Lower lobe of right lung (tissue), 2 donors: ENCODE results near the gene ZBTB7B. TPM values are rescaled to one million over a fixed set of nuclear protein-coding genes. Genes with fewer than 3 reads are reported as not detected.

ENCODE experiments used
- ATAC-seq, 2 donors: fragments of 200-7000 bp; cut with Tn5 transposase; one replicate each; pipeline ENCODE4 v1.9.1; 2020 to 2022; ENCODE audit warnings: mild to moderate bottlenecking in 2 of 2, moderate library complexity in 2 of 2
- DNase-seq: peaks from one replicate; pipeline ENCODE4 v3.0.0-alpha.2; 2020
- H3K27ac ChIP-seq: fragments of 200-600 bp; one replicate; pipeline ENCODE4 v1.8.0; 2022
- H3K27me3 ChIP-seq: fragments of 200-600 bp; one replicate; pipeline ENCODE4 v1.8.0; 2022; ENCODE audit warnings: low read depth
- H3K36me3 ChIP-seq: fragments of 200-600 bp; one replicate; pipeline ENCODE4 v1.8.0; 2022; ENCODE audit warnings: mild to moderate bottlenecking
- H3K4me1 ChIP-seq: fragments of 200-600 bp; one replicate; pipeline ENCODE4 v1.8.0; 2022
- H3K4me3 ChIP-seq: fragments of 200-600 bp; one replicate; pipeline ENCODE4 v1.8.0; 2022; ENCODE audit warnings: mild to moderate bottlenecking
- H3K9me3 ChIP-seq: fragments of 200-600 bp; one replicate; pipeline ENCODE4 v1.8.0; 2022
- intact Hi-C: fragments of 100-400 bp; cut with DNase I; formaldehyde crosslinking; loops from one replicate; pipeline ENCODE4 v1.11.0; 2022
- total RNA-seq: library from RNA; stranded (reverse); fragmentation: NEBNext Ultra II Directional; extraction: Animal tissue kit (Norgen Biotek cat#: 25700); gene quantifications from one replicate; pipeline ENCODE4 v1.2.1, GENCODE V29; 2021
- TF ChIP-seq, protein P1 (sequence below): fragments of 200-600 bp; IDR thresholded peaks from one replicate; pipeline ENCODE4 v1.8.0; 2022; ENCODE audit warnings: antibody characterized with exemption, mild to moderate bottlenecking
- donor health status: DM: no; HTN: yes; CAD: no; lungs with severe emphysema.

The ZBTB7B gene
- total RNA-seq, 1 donor from 2014 or later, result 72.0 TPM

DNA sequence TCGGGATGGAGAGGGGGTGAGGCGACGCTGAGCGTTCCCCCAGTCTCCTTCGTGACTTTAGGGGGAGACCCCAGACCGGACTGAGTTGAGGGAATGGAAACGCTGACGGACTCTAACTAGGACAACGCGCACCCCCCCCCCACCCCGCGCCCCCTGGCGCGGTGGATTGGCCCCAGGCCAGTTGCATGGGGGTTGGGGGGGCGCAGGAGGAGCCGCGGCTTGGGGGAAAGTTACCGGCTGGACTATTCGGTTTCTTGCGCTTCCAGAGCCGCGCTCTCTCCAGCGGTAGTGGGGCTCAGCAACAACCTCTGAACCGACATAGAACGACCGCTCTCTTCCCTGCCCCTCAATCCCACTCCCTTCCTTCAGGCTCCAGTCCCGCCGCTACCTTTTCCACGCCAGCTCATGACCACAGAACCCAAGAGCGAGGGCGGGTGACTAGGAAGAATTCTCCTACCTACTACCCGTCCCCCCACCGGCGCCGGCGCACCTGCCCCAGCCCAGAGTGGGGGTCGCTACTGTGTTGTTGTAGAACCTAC lies 694 bp downstream of the ZBTB7B start:
- no peaks in the 10 kb centered on the region for H3K9me3 ChIP-seq
- peak overlapping the region; percentile 91 for H3K27ac ChIP-seq
- TF ChIP-seq, protein P1, sequence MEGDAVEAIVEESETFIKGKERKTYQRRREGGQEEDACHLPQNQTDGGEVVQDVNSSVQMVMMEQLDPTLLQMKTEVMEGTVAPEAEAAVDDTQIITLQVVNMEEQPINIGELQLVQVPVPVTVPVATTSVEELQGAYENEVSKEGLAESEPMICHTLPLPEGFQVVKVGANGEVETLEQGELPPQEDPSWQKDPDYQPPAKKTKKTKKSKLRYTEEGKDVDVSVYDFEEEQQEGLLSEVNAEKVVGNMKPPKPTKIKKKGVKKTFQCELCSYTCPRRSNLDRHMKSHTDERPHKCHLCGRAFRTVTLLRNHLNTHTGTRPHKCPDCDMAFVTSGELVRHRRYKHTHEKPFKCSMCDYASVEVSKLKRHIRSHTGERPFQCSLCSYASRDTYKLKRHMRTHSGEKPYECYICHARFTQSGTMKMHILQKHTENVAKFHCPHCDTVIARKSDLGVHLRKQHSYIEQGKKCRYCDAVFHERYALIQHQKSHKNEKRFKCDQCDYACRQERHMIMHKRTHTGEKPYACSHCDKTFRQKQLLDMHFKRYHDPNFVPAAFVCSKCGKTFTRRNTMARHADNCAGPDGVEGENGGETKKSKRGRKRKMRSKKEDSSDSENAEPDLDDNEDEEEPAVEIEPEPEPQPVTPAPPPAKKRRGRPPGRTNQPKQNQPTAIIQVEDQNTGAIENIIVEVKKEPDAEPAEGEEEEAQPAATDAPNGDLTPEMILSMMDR, result no peak
- intact Hi-C loops, result no loop called here
- no peaks in the 10 kb centered on the region for H3K27me3 ChIP-seq
- no peak for ATAC-seq
- H3K36me3 ChIP-seq, result no peaks in the 10 kb centered on the region
- no peak for DNase-seq
- peak overlapping the region; percentile 97 for H3K4me3 ChIP-seq
- H3K4me1 ChIP-seq, result peaks cover 60% of the 10 kb centered on the region

DNA sequence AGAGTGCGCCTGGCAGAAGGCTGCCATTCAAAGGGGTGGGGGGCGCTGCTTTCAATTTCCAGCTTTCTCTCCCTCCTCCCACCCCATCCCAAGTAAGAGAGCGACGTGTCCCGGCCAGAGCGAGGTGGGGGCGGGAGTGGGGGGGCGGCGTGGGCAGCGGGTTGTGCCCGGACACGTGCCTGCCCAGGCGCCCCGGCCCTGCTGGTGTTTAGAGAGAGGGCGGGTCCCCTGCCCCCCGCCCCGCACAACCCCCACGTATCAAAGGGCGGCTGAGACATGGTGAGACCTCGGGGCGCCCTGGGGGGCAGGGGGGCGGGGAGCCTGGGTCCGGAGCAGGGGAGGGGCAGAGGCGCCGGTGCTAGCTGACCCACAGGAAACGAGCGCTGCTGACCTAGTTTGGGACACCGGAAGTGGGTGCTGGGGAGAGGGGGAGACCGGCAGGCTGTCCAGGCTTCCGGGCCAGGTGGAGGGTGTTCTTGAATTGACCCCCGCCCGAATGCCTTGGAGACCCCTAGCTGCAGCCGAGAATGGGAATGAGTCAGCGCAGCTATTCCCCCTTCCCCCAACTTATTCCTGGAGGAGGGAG lies 1.3 kb downstream of the ZBTB7B start:
- ATAC-seq, result no peak
- peak; percentile 78 for DNase-seq
- Histone ChIP-seq H3K27me3 (no peaks in the 10 kb centered on the region), H3K9me3 (no peaks in the 10 kb centered on the region), H3K27ac (peak overlapping the region; percentile 91), H3K4me1 (peaks cover 62% of the 10 kb centered on the region), H3K4me3 (peak overlapping the region; percentile 97), H3K36me3 (no peaks in the 10 kb centered on the region)
- TF ChIP-seq, protein P1, result no peak
- intact Hi-C loops, result no loop called here

DNA sequence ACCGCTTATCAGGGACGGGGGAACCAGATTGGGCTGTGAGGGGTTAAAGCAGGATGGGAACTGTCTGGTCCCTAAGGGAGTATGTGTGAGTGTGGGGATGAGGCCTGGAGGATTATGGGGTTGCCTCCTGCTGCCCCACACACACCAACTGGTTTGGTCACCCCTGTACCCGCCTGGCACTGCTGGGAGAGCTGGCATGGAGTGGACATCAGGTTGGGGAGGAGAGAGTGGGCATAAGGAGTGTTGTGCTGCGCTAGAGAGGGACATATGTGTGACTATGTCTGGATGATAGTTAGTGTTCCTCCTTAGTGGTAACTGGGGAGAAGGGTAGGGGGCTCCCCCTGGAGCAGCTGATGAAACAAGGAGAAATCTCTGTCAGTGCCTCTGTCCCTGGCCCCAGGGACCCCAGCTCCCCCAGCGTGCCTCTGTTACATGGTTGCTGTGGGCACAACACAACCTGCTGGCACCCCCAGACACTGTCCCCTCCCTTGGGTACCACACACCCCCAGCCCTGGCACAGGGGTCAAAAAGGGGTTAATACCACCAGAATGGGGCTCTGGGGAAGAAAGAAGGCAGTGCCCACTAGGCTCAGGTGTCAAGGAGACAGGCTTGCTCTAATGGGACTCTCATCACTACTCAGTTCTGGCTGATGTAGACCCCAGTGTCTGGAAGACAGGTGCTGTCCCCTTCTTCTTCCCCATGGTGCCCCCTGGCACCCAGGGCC lies 1.9 kb downstream of the ZBTB7B start:
- Histone ChIP-seq H3K27me3 (no peaks in the 10 kb centered on the region), H3K4me3 (peak overlapping the region; percentile 97), H3K4me1 (peaks cover 62% of the 10 kb centered on the region), H3K27ac (peak overlapping the region; percentile 91), H3K9me3 (no peaks in the 10 kb centered on the region), H3K36me3 (no peaks in the 10 kb centered on the region)
- DNase-seq, result no peak
- no peak for ATAC-seq
- TF ChIP-seq, protein P1, result no peak
- intact Hi-C loops, result no loop called here

DNA sequence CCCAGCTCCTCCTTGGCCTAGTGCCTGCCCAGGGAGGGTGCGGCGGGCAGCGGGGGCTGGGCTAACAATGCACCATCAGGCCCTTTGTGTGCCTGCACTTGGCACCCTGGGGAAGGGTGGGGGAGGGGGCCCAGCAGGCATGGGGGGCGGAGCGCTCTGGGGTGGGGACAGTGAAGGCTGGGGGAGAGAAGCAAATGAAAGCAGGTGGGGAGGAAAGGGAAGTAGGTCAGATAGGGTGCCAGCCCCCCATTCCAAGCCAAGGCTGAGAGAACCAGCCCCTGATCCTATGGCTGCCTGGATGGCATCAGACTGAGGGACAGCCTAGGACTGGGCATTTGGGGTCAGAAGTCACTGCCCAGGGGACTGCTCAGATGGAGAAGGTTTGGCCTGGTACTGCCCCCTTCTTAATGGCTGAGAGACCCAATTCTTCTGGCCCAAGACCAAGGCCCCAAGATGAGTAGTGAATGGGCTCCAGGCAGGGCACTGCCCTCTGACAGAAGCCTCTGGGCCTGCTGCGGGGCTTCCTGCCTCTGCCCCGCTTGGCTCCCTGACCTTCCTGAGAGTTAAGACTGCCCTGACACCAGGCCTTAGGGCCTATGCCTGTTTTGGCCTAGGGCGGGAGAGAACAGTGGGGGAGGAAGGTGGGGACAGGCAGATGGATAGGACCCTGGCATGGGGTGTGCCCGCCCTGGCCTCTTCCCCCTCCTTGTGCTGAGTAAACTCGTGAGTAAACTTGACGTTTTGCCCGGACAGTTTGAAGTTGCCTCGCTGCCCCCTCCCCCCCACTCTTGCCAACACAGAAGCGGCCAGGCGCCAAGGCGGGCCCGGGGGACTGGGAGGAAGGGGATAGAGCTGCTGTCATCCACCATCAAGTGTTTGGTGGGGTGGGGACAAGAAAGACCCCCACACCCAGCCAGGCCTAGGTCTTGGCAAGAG lies 2.7 kb downstream of the ZBTB7B start:
- Histone ChIP-seq H3K9me3 (no peaks in the 10 kb centered on the region), H3K36me3 (no peaks in the 10 kb centered on the region), H3K4me3 (peak overlapping the region; percentile 97), H3K27ac (peak overlapping the region; percentile 91), H3K4me1 (peaks cover 61% of the 10 kb centered on the region), H3K27me3 (no peaks in the 10 kb centered on the region)
- TF ChIP-seq, protein P1, result no peak
- DNase-seq (peak; percentile 86), ATAC-seq (peak in 1 of 2 donors; percentile 19)
- intact Hi-C loops, result no loop called here

DNA sequence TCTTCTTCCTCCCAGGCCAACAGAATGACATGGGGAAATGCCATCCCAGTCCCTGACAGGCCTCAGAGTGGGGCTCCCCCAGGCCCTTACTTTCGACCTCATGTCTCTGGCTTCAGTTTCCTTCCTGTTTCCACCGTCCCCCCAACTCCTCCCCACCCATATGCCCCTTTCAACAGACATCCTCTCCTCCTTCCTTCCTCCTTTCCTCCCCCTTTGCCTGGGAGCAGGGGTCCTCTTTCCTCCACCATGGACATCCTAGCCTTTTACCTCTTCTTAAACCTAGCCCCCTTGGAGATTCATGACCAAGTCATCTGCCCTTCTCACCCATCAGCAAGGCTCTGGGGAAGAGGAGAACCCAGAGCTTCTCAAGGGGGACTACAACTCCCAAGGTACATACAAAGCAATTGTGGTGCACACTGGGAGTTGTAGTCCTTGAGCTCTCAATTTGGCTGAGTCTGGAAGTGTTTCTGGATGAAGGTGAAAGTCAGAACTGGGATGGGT lies 4.0 kb downstream of the ZBTB7B start:
- Histone ChIP-seq H3K4me3 (peak overlapping the region; percentile 97), H3K9me3 (no peaks in the 10 kb centered on the region), H3K27me3 (no peaks in the 10 kb centered on the region), H3K27ac (peak overlapping the region; percentile 91), H3K36me3 (no peaks in the 10 kb centered on the region), H3K4me1 (peaks cover 74% of the 10 kb centered on the region)
- ATAC-seq, result no peak
- DNase-seq, result no peak
- intact Hi-C loops, result no loop called here
- TF ChIP-seq, protein P1, result no peak
